Measurements from ENCODE around the gene SERPINA5.

DNA sequence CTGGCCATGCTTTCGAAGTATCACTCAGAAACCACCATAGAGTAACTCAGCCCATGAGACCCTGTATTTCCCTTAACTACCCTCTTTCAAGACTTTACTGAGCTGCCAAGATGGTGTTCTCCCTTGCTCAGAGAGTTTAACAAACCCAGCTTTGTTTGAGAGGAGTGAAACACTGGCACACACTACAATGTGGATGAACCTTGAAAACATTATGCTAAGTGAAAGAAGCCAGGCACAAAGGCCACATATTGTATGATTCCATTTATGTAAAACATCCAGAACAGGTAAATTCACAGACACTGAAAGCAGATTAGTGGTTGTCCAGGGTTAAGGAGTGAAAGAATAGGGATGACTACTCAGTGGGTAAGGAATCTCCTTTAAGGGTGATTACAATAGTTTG, 49.8 kb downstream of the SERPINA5 start:
- TF ChIP-seq BRCA1 (IDR thresholded peaks at IDR 0.05; ENCODE audit: low read depth, low read length): no peak
- TF ChIP-seq, protein P1, sequence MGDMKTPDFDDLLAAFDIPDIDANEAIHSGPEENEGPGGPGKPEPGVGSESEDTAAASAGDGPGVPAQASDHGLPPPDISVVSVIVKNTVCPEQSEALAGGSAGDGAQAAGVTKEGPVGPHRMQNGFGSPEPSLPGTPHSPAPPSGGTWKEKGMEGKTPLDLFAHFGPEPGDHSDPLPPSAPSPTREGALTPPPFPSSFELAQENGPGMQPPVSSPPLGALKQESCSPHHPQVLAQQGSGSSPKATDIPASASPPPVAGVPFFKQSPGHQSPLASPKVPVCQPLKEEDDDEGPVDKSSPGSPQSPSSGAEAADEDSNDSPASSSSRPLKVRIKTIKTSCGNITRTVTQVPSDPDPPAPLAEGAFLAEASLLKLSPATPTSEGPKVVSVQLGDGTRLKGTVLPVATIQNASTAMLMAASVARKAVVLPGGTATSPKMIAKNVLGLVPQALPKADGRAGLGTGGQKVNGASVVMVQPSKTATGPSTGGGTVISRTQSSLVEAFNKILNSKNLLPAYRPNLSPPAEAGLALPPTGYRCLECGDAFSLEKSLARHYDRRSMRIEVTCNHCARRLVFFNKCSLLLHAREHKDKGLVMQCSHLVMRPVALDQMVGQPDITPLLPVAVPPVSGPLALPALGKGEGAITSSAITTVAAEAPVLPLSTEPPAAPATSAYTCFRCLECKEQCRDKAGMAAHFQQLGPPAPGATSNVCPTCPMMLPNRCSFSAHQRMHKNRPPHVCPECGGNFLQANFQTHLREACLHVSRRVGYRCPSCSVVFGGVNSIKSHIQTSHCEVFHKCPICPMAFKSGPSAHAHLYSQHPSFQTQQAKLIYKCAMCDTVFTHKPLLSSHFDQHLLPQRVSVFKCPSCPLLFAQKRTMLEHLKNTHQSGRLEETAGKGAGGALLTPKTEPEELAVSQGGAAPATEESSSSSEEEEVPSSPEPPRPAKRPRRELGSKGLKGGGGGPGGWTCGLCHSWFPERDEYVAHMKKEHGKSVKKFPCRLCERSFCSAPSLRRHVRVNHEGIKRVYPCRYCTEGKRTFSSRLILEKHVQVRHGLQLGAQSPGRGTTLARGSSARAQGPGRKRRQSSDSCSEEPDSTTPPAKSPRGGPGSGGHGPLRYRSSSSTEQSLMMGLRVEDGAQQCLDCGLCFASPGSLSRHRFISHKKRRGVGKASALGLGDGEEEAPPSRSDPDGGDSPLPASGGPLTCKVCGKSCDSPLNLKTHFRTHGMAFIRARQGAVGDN (IDR thresholded peaks at IDR 0.05): no peak
- TF ChIP-seq, protein P2, sequence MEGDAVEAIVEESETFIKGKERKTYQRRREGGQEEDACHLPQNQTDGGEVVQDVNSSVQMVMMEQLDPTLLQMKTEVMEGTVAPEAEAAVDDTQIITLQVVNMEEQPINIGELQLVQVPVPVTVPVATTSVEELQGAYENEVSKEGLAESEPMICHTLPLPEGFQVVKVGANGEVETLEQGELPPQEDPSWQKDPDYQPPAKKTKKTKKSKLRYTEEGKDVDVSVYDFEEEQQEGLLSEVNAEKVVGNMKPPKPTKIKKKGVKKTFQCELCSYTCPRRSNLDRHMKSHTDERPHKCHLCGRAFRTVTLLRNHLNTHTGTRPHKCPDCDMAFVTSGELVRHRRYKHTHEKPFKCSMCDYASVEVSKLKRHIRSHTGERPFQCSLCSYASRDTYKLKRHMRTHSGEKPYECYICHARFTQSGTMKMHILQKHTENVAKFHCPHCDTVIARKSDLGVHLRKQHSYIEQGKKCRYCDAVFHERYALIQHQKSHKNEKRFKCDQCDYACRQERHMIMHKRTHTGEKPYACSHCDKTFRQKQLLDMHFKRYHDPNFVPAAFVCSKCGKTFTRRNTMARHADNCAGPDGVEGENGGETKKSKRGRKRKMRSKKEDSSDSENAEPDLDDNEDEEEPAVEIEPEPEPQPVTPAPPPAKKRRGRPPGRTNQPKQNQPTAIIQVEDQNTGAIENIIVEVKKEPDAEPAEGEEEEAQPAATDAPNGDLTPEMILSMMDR (IDR thresholded peaks at IDR 0.05 in 2 of 3, conservative IDR thresholded peaks at IDR 0.05 in 1 of 3; ENCODE audit: control insufficient read depth in 2 of 3, extremely low read depth in 1 of 3, insufficient read depth in 1 of 3, low read depth in 3 of 3, low read length in 3 of 3): no peak
- no peak for TF ChIP-seq SPI1 (IDR thresholded peaks at IDR 0.05; ENCODE audit: borderline replicate concordance, insufficient read depth, low read depth, low read length)
- no peak for TF ChIP-seq POLR2A (IDR thresholded peaks at IDR 0.05; ENCODE audit: low read depth, low read length)
- TF ChIP-seq FOXK2 (IDR thresholded peaks at IDR 0.05): no peak
- no peak for TF ChIP-seq TCF3 (IDR thresholded peaks at IDR 0.05; ENCODE audit: borderline replicate concordance, insufficient read depth, low read depth, low read length)
- TF ChIP-seq, protein P3, sequence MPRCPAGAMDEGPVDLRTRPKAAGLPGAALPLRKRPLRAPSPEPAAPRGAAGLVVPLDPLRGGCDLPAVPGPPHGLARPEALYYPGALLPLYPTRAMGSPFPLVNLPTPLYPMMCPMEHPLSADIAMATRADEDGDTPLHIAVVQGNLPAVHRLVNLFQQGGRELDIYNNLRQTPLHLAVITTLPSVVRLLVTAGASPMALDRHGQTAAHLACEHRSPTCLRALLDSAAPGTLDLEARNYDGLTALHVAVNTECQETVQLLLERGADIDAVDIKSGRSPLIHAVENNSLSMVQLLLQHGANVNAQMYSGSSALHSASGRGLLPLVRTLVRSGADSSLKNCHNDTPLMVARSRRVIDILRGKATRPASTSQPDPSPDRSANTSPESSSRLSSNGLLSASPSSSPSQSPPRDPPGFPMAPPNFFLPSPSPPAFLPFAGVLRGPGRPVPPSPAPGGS (IDR thresholded peaks at IDR 0.05; ENCODE audit: borderline replicate concordance, insufficient read depth, low read depth, low read length, poor library complexity, severe bottlenecking): no peak
- TF ChIP-seq, protein P4, sequence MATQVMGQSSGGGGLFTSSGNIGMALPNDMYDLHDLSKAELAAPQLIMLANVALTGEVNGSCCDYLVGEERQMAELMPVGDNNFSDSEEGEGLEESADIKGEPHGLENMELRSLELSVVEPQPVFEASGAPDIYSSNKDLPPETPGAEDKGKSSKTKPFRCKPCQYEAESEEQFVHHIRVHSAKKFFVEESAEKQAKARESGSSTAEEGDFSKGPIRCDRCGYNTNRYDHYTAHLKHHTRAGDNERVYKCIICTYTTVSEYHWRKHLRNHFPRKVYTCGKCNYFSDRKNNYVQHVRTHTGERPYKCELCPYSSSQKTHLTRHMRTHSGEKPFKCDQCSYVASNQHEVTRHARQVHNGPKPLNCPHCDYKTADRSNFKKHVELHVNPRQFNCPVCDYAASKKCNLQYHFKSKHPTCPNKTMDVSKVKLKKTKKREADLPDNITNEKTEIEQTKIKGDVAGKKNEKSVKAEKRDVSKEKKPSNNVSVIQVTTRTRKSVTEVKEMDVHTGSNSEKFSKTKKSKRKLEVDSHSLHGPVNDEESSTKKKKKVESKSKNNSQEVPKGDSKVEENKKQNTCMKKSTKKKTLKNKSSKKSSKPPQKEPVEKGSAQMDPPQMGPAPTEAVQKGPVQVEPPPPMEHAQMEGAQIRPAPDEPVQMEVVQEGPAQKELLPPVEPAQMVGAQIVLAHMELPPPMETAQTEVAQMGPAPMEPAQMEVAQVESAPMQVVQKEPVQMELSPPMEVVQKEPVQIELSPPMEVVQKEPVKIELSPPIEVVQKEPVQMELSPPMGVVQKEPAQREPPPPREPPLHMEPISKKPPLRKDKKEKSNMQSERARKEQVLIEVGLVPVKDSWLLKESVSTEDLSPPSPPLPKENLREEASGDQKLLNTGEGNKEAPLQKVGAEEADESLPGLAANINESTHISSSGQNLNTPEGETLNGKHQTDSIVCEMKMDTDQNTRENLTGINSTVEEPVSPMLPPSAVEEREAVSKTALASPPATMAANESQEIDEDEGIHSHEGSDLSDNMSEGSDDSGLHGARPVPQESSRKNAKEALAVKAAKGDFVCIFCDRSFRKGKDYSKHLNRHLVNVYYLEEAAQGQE (IDR thresholded peaks at IDR 0.05; ENCODE audit: low read depth, low read length): no peak
- TF ChIP-seq HDGF (IDR thresholded peaks at IDR 0.05): no peak
- no peak for TF ChIP-seq EP300 (IDR thresholded peaks at IDR 0.05; ENCODE audit: borderline replicate concordance in 1 of 2, control insufficient read depth in 1 of 2, low read depth in 2 of 2, low read length in 2 of 2)
- no peak for TF ChIP-seq MTA3 (IDR thresholded peaks at IDR 0.05; ENCODE audit: borderline replicate concordance, low read length)
